SU-DHL-6 (cell line): ENCODE measurements around the gene F11R.

Experiments used
- H2AFZ ChIP-seq: fragments of 200-600 bp; sonication (generic); 2 replicates; pipeline ENCODE4 v1.6.1; 2014; ENCODE audit warnings: low read depth, mild to moderate bottlenecking, moderate library complexity, mixed read lengths, antibody characterized with exemption, low read length; ENCODE audit not compliant: severe bottlenecking
- H3F3A ChIP-seq: fragments of 200-600 bp; shearing (Covaris generic); 2 replicates; pipeline ENCODE4 v1.6.0; 2016; ENCODE audit warnings: antibody characterized with exemption, mild to moderate bottlenecking; ENCODE audit not compliant: insufficient read depth
- H3K27ac ChIP-seq: fragments of 200-600 bp; sonication (generic); 2 replicates; pipeline ENCODE4 v1.5.1; 2016; ENCODE audit warnings: low read depth, mild to moderate bottlenecking, low read length, moderate library complexity, mixed read lengths
- H3K27me3 ChIP-seq: fragments of 200-600 bp; sonication (generic), shearing (Covaris generic); 2 replicates; pipeline ENCODE4 v1.6.0; 2014; ENCODE audit warnings: mild to moderate bottlenecking, low read length
- H3K36me3 ChIP-seq: fragments of 200-600 bp; sonication (generic); 2 replicates; pipeline ENCODE4 v1.6.1; 2014; ENCODE audit warnings: mild to moderate bottlenecking, low read length, mixed read lengths
- H3K4me2 ChIP-seq: fragments of 300-600, 200-600 bp; shearing (Covaris generic), sonication (generic); 2 replicates; pipeline ENCODE4 v1.6.0; 2014; ENCODE audit warnings: low read length, low read depth, mild to moderate bottlenecking; ENCODE audit not compliant: poor library complexity, severe bottlenecking
- H3K4me3 ChIP-seq: fragments of 200-600 bp; sonication (generic); 2 replicates; pipeline ENCODE4 v1.5.1; 2014; ENCODE audit warnings: antibody characterized with exemption, low read length, mild to moderate bottlenecking, mixed read lengths; ENCODE audit not compliant: insufficient read depth, poor library complexity, severe bottlenecking
- H3K79me2 ChIP-seq: fragments of 200-600 bp; sonication (generic); 2 replicates; pipeline ENCODE4 v1.6.1; 2014; ENCODE audit warnings: mild to moderate bottlenecking, low read length, moderate library complexity; ENCODE audit not compliant: insufficient read depth
- H3K9ac ChIP-seq: fragments of 200-600 bp; sonication (generic); 2 replicates; pipeline ENCODE4 v1.7.0; 2014; ENCODE audit warnings: mild to moderate bottlenecking, low read length
- H3K9me2 ChIP-seq: fragments of 200-600 bp; sonication (generic); replicated peaks from 2 replicates; pipeline ENCODE4 v1.6.1; 2014; ENCODE audit warnings: low read length; ENCODE audit not compliant: insufficient read depth
- H3K9me3 ChIP-seq: fragments of 200-600 bp; sonication (generic); 2 replicates; pipeline ENCODE4 v1.6.1; 2014; ENCODE audit warnings: low read length, mixed read lengths; ENCODE audit not compliant: insufficient read depth
- H4K20me1 ChIP-seq: fragments of 200-600 bp; sonication (generic); 2 replicates; pipeline ENCODE4 v1.6.1; 2014; ENCODE audit warnings: low read depth, mild to moderate bottlenecking, antibody characterized with exemption, low read length, moderate library complexity, mixed read lengths
- CTCF ChIP-seq: fragments of 200-600 bp; sonication (generic); IDR thresholded peaks from one replicate; pipeline ENCODE4 v1.5.1; 2017; ENCODE audit warnings: antibody characterized with exemption, mild to moderate bottlenecking, low read length, moderate library complexity; ENCODE audit not compliant: insufficient read depth, poor library complexity, severe bottlenecking
- EZH2phosphoT487 ChIP-seq: fragments of 200-600 bp; sonication (generic), shearing (Covaris generic); conservative IDR thresholded peaks from 2 replicates; pipeline ENCODE4 v1.6.1; 2018; ENCODE audit warnings: mild to moderate bottlenecking, antibody characterized with exemption, low read length, moderate library complexity, mixed read lengths

F11R gene

GRCh38 chr1:161013488-161014230 is 7.3 kb downstream of the F11R start:
- H3K9me3 ChIP-seq, result no peaks in the 10 kb centered on the region
- no peaks in the 10 kb centered on the region for H4K20me1 ChIP-seq
- H3K36me3 ChIP-seq, result no peaks in the 10 kb centered on the region
- H3K79me2 ChIP-seq, result no peaks in the 10 kb centered on the region; the same call in 1 of the 2 replicates
- H3K27ac ChIP-seq, result peak overlapping the region; percentile 39; the same call in 1 of the 2 replicates
- no peaks in the 10 kb centered on the region for H3K27me3 ChIP-seq
- H2AFZ ChIP-seq, result peak overlapping the region; percentile 20
- TF ChIP-seq CTCF, result no peak
- H3K4me3 ChIP-seq, result peak overlapping the region; percentile 22
- H3K9ac ChIP-seq, result peak overlapping the region; percentile 17; the same call in 1 of the 2 replicates
- peak overlapping the region; percentile 47 for H3K4me2 ChIP-seq
- no peaks in the 10 kb centered on the region for H3F3A ChIP-seq
- H3K9me2 ChIP-seq, result no peaks in the 10 kb centered on the region

GRCh38 chr1:161013131-161013487 is 7.8 kb downstream of the F11R start:
- Histone ChIP-seq H3F3A (no peaks in the 10 kb centered on the region), H3K79me2 (no peaks in the 10 kb centered on the region; the same call in 1 of the 2 replicates), H3K27ac (0 out of 2 replicates have a peak overlapping the region, but pooled peaks have one; percentile 39), H3K36me3 (no peaks in the 10 kb centered on the region), H2AFZ (peak overlapping the region; percentile 20), H3K4me2 (peak overlapping the region; percentile 47), H3K9ac (peak overlapping the region; percentile 17; the same call in 1 of the 2 replicates), H3K9me2 (no peaks in the 10 kb centered on the region), H3K27me3 (no peaks in the 10 kb centered on the region), H3K9me3 (no peaks in the 10 kb centered on the region), H3K4me3 (peak overlapping the region; percentile 22), H4K20me1 (no peaks in the 10 kb centered on the region)
- TF ChIP-seq EZH2phosphoT487, result no peak
- no peak for TF ChIP-seq CTCF

- TF ChIP-seq CTCF, result no peak
- no peak for TF ChIP-seq EZH2phosphoT487
- Histone ChIP-seq H4K20me1 (no peaks in the 10 kb centered on the region), H2AFZ (no peak overlapping the region), H3K9me2 (no peaks in the 10 kb centered on the region), H3K9ac (no peak overlapping the region), H3K9me3 (no peaks in the 10 kb centered on the region), H3K27me3 (no peaks in the 10 kb centered on the region), H3K27ac (no peak overlapping the region), H3K36me3 (no peaks in the 10 kb centered on the region), H3K79me2 (no peaks in the 10 kb centered on the region; the same call in 1 of the 2 replicates), H3F3A (no peaks in the 10 kb centered on the region), H3K4me2 (no peak overlapping the region), H3K4me3 (no peak overlapping the region)
Observed at GRCh38 chr1:161012420-161012819, 8.5 kb downstream of the F11R start.
